H1 (cell line): ENCODE data around the gene LRPAP1. TPM values are rescaled to one million over a fixed set of nuclear protein-coding genes. Genes with fewer than 3 reads are reported as not detected.

Experiments used
- CEBPB ChIP-seq: IDR thresholded peaks from 2 replicates; pipeline ENCODE4 v1.6.1; 2012; ENCODE audit warnings: low read depth, low read length
- CHD7 ChIP-seq: fragments of 300-600 bp; sonication (generic); IDR thresholded peaks from 2 replicates; pipeline ENCODE4 v1.7.1; 2012; ENCODE audit warnings: low read length, moderate library complexity, mild to moderate bottlenecking, inconsistent platforms; ENCODE audit not compliant: insufficient replicate concordance
- EGR1 ChIP-seq: IDR thresholded peaks from 2 replicates; pipeline ENCODE4 v1.6.1; 2011; ENCODE audit warnings: low read depth, low read length, borderline replicate concordance
- HDAC2 ChIP-seq, 2 experiments: fragments of 300-600 bp in 1 of 2; sonication (generic) in 1 of 2; IDR thresholded peaks; 2 replicates each; pipeline ENCODE4 v1.6.1; 2011 to 2012; ENCODE audit warnings: low read depth in 2 of 2, low read length in 2 of 2, mild to moderate bottlenecking in 2 of 2, moderate library complexity in 2 of 2, borderline replicate concordance in 1 of 2, inconsistent platforms in 1 of 2
- NRF1 ChIP-seq: IDR thresholded peaks from 2 replicates; pipeline ENCODE4 v1.6.1; 2011; ENCODE audit warnings: mild to moderate bottlenecking, low read depth, low read length, improper control_type of control experiment
- RAD21 ChIP-seq, 2 experiments: IDR thresholded peaks in 1 of 2; conservative IDR thresholded peaks in 1 of 2; 2 replicates each; pipeline ENCODE4 v1.6.1; 2011; ENCODE audit warnings: low read depth in 2 of 2, low read length in 2 of 2, improper control_type of control experiment in 1 of 2, inconsistent platforms in 1 of 2, mild to moderate bottlenecking in 1 of 2, moderate library complexity in 1 of 2
- SP4 ChIP-seq: IDR thresholded peaks from 2 replicates; pipeline ENCODE4 v1.6.1; 2012; ENCODE audit warnings: low read length, inconsistent platforms
- polyA plus RNA-seq, 7 experiments: library from polyadenylated mRNA; depleted of rRNA in 3 of 7; stranded (reverse) in 5 of 7; unstranded in 2 of 7; fragments of >200 nt in 5 of 7; fragments of 200-250 nt in 2 of 7; gene quantifications; 1 replicate in 5 of 7; 2 replicates in 1 of 7; 4 replicates in 1 of 7; pipeline versions ENCODE4 v1.2.1 to v1.2.3, GENCODE V29; 2011 to 2013; ENCODE audit warnings: missing spikeins in 2 of 7, mixed read lengths in 2 of 7
- total RNA-seq: library from RNA; stranded (reverse); fragmentation: NEBNext Ultra II Directional; extraction: Animal tissue kit (Norgen Biotek cat#: 25700); gene quantifications from 2 replicates; pipeline ENCODE4 v1.2.1, GENCODE V29; 2021

The LRPAP1 gene
- total and polyA plus RNA-seq, 2 of the 8 experiments (the other 6 are each of a cell fraction or from before 2014, with no cell fraction given): 31.1 to 101 TPM

- TF ChIP-seq CHD7: no peak
- TF ChIP-seq HDAC2 (IDR thresholded peaks at IDR 0.05; ENCODE audit: borderline replicate concordance in 1 of 2, low read depth in 2 of 2, low read length in 2 of 2): 0 out of 4 replicates have a peak, but pooled peaks of 1 of the 2 experiments have one; percentile 27
- TF ChIP-seq SP4: no peak
- TF ChIP-seq CEBPB: peak; percentile 42; the same call in 1 of the 2 replicates
- peak; percentile 78 to 88 for TF ChIP-seq RAD21 (IDR thresholded peaks at IDR 0.05 in 1 of 2, conservative IDR thresholded peaks at IDR 0.05 in 1 of 2; ENCODE audit: low read depth in 2 of 2, low read length in 2 of 2)
- TF ChIP-seq NRF1: 0 out of 2 replicates have a peak, but pooled peaks have one; percentile 12
- no peak for TF ChIP-seq EGR1
Measured at GRCh38 chr4:3480528-3481112, 51.6 kb downstream of the LRPAP1 start (continued).
